ENCODE results near the gene TMEM140.

The TMEM140 gene

DNA sequence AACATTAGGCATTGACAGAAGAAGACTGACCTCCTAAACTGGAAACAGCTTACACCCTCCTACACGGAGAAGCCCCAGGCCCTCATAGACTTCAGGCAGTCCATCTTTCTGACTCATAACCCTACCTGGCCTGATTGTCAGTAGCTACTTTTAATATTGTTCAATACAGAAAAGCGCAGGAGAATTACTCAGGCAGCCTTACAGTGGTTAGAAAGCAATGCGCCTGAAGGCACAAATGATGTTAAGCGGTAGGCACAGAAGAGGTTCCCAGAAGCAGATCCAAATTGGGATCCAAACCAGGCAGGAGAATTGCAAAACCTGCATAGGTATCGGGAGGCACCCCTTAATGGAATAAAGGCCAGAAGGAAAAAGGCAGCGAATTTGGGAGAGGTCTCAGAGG lies 28.1 kb downstream of the TMEM140 start:
- DNase-seq: no peak

DNA sequence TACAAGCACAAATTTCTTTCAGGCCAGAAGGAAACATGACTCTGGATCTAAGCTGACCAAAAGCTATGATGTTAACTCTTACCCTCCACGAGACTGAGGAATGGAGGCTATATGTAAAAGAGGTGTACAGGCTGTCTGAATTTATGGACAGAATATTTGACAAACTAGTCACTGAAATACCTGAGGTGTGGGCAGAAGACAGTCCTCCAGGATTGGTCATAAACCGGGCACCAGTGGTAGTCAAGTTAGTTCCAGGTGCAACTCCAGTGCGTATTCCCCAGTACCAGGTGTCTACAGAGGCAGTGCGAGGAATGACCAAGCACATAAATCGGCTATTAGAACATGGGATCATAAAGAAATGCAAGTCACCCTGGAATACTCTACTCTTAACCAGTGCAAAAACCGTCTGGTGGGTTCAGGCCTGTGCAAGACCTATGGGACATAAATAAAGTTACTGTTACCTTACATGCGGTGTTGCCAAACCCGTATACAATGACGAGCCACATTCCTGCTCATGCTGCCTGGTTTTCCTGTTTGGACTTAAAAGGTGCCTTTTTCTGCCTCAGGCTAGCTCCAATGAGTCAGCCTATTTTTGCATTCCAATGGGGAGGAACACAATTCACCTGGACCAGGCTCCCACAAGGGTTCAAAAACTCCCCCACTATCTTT lies 29.3 kb downstream of the TMEM140 start:
- DNase-seq: no peak

DNA sequence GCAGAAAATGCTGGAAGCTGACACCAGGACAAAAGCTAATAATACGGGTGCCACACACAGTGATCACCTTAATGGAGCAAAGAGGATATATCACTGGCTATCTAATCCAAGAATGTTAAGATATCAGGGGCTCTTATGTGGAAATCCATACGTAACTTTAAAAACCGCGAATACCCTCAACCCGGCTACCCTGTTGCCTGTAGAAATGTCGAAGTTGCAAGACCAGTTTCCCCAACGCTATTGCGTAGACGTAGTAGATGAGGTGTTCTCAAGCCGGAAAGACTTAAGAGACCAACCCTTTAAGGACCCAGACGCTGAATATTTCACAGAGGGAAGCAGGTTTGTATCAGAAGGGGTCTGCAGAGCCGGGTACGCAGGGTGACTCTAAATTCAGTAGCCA lies 30.5 kb downstream of the TMEM140 start:
- no peak for DNase-seq

DNA sequence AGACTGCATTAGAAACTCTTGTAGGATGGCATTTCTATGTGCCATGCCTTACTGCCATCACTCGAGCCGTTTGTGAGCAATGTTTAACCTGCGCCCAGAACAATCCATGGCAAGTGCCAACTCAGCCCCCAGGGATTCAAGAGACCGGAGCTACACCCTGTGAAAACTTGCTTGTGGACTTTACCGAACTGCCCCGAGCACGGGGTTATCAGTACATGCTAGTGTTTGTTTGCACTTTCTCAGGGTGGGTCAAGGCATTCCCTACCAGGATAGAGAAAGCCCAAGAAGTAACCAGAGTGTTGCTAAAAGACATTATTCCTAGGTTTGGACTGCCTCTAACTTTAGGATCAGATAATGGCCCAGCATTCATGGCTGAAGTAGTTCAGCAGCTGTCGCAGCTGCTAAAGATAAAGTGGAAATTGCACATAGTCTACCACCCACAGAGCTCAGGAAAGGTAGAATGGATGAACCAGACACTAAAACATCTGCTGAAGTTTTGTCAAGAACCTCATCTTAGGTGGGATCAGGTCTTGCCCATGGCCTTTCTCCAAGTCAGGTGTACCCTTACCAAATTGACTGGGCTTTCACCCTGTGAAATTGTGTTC lies 31.6 kb downstream of the TMEM140 start:
- no peak for DNase-seq

DNA sequence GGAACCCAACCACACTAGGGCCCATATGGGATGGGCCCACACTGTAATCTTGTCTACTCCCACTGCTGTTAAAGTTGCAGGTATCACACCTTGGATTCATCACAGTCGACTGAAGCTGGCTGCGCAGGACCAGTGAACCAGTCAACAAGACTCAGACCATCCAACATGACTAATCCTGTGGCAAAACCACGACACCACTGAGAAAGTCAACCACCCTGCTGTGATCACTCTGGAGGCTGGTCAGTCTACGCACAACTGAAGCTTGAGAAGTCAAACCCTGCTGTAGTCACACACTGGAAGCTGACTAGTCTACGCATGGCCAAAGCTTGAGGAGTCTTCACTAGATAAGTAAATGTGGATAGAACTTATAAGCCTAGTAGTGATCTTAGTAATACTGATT lies 32.2 kb downstream of the TMEM140 start:
- no peak for DNase-seq

DNA sequence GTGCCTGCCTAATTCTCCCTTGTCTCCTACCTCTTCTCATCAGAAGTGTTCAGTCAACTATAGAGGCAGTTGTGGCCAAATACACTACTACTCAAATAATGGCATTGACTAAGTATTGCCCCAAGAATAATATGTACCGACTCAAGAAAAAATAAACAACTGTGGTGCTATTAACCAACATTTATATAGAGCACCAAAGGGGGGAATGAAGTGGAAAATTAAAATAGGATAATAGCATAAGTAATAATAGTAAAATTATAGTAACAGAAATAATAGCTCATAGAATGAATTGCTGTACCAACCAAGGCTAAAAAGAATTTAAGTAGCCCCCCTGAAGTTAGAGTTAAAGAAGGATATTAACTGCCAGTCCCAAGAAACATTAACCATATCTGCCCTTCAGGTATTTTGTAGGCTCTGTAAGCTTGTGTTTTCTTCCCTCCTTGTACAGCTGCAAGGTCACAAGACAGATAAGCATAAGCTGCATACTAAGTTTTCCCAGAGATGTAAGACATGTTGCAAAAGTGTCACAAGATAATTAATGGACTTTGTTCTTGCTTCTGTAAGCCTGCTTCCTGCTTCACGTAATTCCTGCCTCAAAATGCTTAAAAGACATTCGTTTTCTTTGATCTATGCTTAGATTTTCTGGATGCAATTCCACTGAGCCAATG lies 33.5 kb downstream of the TMEM140 start:
- DNase-seq: no peak

DNA sequence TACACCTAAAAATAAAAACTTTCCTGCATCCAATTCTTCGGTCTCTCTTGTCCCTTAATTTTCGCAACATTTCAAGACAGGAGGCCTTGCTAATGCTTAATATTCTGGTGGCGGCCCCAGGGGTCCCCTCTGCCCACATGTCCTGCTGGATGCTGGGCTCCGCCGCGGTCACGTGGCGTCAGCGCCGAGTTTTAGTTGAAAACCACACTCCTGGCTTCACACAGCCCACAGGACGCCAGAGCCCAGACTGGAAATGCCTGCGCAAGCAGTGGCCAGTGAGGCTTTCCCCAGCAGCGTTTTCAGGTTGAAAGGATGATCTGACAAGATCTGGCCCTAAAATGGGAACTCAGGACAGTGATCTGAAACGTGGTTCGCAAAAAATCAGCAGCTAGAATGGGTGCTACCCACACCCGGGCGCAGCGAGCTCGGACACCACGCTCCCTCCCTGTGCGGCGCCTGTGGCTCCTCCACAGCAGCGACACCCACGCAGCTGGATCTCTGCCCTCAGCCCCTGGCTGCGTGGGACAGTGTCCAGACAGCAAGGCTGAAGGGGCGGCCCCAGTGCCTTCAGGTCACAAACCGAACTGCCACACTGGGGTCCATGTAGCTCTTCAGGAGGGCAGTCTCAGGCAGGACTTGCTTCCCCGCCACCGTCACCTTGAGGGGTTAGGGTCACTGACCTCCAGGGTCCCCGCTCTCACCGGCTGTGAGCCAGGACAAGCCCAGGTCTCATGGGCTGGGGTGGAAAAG lies 34.2 kb downstream of the TMEM140 start:
- no peak for DNase-seq

DNA sequence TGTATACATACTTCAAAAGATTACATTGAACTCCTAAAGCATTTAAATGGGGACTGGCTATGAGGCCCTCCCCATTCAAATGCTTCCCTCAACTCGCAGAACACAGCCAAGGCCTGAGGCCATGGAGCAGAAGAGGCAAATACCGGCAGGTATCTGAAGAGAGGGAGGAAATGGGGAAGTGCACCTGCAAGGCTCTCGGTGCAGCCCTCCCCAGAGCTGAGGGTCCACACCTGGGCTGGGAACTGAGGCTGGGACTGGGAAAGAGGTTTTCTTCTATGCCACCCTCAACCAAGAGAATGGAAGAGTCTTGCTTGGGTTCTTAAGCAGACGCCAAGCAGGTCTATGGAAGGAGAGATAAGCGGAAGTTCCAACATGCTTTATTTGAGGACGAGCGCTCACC lies 35.6 kb downstream of the TMEM140 start:
- DNase-seq: no peak

DNA sequence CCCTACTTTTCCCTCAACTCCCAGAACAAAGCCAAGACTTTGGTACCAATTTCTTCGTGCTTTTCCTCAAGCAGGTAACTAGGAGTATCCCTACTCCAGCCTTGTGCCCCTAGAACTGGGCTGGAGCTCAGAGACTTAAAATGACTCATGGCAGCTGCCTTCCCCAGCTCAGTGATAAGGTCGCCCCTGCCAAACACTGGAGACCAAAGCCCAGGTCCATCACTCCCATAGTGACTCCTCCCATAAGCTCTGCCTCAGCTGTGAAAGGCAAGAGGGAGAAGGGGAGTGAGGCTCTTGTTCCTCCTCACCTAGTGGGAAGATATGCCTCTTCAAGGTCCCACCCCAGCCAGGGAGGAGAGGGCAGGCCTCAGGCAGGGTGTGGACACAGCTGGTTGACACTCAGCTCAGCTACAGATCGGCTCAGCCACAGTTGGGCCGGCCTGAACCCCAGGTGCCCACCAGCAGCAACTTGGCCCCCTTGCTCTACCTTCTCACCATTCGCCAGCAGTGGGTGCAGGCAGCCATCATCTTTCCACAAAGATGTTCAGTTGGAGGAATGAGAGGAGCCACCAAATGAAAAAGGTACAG lies 36.5 kb downstream of the TMEM140 start:
- no peak for DNase-seq

DNA sequence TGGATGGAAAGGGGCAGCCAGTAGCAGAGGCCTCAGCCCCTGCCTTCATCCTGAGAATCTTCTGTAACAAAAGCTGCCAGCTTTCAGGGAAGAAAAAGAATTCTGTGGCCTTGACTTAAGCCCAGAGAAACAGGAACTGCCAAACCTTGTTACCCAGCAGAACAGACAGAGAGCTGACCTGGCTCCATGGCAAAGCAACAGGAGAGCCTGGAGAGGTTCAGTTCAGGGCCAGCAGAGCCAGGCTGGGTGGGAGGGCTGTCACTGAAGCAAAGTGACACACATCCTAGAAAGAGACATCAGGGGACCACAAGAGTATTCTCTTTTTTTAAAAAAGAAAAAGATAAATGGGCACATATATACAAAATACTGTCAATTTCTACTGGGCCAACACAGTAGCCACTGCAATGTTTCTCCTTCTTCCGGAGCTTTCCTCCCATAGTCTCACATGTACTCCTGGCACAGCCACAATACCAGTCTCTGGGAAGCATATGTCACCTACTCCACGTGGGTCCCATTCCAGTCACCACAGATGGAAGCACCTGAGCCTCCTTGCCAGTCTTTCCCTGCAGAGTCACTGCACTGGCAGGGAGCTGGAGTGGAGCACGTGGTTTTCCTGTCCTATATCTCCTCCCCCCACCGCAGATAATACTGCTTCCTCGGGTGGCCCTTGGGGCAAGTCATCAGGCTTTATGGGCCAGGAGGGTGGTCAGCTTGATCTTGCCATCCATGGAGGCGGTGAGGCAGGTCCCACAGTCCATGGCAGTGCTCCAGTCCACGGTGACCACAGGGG lies 37.8 kb downstream of the TMEM140 start:
- no peak for DNase-seq

DNA sequence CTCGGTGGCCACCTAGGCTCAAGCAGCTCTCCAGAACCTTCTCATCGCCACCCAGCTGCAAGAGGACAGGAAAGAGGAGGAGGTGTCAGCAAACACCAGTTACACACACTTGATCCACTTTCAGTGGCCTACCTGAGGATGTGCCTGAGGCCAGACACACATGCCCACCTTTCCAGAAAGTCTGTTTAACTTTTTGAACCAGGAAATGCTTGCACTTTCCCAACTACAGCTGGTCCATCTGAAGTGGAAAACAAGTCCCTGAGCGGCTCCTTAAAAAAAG lies 38.3 kb downstream of the TMEM140 start:
- DNase-seq: no peak

DNA sequence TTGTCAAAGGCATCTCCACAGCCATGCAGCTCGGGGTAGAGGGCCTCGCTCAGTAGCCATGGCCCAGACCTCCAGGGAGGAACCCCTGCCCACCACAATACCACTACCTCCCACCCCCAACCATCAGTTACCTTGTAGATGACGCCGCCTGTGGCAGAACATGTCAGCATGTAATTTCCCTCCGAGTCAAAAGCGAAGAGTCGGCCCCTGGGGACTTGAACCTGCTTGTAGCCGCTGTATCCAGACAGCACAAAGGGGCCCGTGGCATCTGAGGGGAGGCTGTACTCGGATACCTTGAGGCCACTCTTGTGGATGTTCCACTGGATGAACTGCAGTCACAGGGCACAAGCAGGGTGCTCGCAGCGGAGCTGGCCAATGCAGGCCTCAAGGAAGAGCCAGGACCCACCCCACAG lies 39.0 kb downstream of the TMEM140 start:
- DNase-seq: no peak

DNA sequence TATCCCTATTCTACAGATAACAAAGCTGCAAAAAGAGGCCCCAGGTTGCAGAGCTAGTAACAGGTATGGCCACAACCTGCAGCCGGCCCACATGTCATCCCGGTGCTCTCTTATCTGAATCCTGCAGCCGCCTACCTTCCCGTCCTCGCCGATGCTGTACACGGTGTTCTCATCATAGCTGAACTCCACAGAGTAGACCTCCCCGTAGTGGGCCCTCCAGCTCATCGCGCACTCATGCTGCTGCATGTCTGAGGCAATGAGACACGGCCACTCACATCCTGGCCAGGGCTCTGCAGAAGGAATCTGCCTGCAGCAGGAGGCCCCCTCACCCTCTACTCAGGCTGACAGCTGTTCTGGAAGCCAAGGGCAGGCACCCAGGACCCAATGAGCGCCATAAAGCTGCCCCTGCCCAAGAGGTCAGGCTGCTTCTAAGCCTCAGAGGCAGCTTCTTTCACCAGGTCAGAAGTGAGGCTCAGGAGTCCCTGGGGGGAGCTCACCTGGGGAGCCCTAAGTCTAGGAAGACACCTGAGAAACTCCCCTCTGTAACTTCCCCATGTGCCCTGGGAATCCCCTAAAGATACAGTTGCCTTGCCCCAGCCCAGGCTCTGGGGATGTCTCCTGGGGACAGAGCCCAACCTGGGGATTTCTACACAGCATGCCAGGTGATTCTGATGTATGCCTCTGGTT lies 40.6 kb downstream of the TMEM140 start:
- DNase-seq: no peak

DNA sequence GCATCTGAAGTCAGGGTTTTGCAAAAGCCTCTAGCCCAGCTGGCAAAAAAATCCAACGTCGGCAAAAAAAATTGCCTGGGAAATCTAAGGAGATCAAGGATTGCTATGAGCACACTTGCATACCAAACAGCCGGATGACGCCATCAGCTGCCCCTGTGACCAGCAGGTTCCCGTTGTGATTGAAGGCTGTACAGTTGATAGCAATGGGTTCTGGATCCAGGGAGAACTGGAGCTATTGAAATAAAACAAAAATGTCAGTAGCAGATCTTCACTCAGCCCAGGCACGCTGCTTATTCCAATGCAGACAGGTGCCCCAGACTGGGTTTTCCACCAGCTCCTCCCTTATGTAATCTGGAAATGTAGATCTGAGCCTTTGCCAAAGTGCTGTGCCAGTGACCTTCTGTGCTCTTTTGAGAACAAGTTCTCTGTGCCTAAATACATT lies 41.4 kb downstream of the TMEM140 start:
- no peak for DNase-seq

DNA sequence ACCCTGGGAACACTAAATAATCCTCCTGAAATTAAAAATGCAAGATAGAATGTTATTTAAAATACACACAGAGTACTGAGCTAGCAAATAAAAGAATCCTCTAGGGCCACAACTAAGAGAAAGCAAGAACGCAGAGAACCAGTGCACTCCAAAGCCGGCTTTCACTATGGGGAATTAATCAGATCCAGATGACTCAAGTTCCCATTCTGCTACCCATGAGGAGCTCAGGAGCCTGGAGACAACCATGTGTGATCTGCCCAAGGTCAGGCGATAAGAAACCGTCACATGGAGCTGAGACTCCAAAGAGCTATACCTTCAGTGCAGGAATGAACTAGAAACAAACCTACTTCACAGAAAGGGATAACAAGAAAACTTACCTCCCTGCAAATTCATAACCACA lies 42.1 kb downstream of the TMEM140 start:
- DNase-seq: no peak

DNA sequence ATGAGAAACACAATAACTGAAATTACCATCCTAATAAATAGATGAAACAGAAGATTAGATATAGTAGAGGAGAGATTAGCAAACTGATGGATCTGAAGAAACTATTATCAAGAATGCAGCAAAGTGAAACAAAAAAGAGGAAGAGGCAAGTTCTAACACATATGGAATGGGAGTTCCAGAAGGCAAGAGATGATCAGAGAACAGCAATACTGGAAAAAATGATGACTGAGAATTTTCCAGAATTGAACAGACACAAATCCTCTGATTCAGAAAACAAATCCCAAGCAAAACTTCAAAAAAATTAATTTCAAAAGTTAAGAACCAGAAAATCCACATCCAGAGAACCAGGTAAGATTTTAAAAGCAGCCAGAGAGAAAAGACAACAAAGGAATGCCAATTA lies 42.8 kb downstream of the TMEM140 start:
- DNase-seq: no peak

DNA sequence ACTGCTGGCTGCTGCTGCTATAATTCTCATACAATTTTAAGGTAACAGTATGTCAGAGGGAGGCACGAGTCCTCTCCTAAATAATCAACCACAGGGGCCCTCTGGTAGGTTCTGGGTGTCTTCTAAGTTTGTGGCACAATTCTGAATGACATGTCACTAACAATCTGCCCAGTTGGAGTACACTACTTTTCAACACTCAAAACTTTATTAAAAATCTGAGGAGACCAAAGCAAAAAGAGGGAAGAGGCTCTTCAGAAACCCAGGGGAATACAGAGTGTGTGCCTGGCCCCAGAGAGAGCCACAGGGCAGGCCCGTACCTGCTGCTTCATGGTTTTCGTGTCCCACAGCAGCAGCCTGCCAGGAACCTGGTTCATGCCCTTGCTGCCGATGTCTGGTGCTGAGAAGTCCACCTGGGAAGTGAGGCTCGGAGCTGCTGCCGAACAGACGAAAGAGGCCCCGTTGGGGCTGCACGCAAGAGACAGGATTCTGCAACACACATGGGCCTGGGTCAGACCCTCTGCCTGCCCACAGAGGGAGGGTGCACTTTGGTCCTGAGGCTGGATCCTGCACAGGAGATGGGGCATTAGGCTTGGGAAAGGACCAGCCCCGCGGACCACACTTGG lies 45.2 kb downstream of the TMEM140 start:
- no peak for DNase-seq

DNA sequence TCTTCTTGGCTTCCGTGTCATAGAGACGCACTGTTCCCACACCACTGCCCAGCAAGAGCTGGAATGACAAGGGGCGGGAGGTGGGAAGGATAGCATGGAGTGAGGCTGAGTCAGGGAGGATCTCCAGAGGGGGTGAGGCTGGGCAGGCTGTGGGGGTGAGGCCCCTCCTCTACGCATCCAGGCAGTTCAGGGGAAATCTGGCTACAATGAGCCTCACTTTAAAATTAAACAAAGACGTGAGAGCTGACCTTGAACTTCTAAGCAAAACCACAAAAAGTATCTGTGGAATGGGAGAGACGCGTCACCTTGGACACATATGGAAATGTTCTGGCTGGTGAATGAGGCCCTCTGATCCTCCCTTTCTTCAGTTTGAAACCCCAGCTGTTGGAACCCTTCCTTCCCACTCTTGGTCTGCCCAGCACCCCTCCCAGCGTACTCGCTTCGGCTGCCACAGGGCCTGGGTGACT lies 45.8 kb downstream of the TMEM140 start:
- no peak for DNase-seq

DNA sequence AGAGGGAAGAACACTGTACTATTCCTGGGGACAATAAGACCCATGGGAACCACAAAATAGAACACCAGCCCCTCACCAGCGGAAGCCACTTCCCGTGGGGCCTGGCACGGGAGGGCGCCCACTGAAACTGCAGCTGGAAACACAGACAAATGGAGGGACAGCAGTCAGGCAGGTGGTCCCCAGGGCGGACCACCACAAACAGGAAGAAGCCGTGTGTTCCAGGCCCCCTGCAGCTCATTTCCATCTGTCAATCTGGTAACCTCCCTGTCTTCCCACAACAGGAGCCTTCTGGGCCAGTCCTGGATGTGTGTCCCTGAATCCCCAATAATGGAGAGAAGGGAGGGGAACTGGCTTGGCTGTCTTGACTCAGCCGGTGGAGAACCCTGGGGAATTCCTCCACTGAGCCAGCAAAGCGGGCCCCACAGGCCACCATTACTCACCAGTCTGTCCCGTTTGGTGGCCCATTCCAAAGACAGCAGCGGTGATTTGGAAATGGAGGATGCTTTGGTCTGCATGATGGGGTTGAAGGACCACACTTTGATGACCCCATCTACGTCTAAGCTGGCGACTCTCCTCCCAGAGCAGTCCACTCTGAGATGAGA lies 46.7 kb downstream of the TMEM140 start:
- DNase-seq: no peak

DNA sequence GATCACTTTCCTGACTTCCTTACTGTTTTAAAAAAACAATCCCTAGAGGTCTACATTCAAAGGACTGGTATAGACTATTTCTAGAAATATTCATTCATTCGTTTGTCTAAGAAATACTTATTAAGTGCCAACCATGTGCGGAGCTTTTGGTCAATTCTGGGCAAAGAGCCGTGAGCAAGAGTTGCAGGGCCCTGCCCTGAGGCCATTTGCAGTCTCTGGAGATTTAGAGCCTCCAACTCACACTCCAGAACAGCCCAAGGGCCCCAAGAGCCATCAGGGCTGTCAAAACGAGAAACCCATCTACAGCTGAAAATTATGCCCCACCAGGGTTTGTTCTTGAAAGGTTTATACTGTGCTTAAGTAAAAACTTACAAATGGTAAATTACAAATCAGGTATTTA lies 47.3 kb downstream of the TMEM140 start:
- no peak for DNase-seq

DNA sequence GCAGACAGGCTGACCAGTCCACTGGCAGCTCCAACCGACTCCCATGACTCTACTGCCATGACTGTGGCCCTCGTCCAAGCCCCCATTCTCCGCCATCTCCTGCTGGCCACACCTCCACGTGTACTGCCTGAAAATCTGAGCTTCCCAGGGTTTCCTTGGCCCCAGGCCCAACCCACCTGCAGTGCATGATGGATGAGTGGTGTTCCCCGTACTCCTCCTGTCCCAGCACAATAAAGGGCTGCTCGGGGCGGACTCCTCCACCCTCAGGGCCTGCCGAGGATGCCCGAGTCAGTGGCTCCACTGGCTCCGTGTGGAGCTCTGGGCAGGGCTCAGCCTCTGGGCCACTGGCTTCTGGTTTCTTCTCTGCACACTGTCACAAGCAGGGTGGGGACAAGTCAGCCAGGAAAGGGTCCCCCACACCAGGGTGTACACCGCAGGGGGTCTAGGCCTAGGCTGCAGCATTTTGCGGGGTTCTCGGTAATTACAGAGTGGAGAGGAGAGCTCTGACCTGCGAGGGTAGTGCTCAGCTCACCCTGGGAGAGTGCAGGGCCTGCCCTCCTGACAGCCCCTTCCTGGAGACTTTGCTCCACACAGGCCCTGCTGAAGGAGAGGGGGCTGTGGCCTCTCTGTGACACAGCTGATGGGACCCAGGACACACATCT lies 48.2 kb downstream of the TMEM140 start:
- DNase-seq: no peak

Measured in NK-92 treated with Interleukin-12 subunit alpha and Interleukin-12 subunit beta, amount 100 ng/mL, for 24 hours (cell line).